H1 (cell line): Measurements from ENCODE around the gene TSHZ2. TPM values are rescaled to one million over a fixed set of nuclear protein-coding genes. Genes with fewer than 3 reads are reported as not detected.

Source experiments
- PHF8 ChIP-seq: fragments of 200-600 bp; sonication (generic); conservative IDR thresholded peaks from 2 replicates; pipeline ENCODE4 v1.7.1; 2012; ENCODE audit warnings: low read depth, mild to moderate bottlenecking, inconsistent platforms, low read length, moderate library complexity
- RFX5 ChIP-seq: IDR thresholded peaks from 2 replicates; pipeline ENCODE4 v1.6.1; 2011; ENCODE audit warnings: low read depth, low read length, improper control_type of control experiment, borderline replicate concordance
- TEAD4 ChIP-seq: IDR thresholded peaks from 2 replicates; pipeline ENCODE4 v1.6.1; 2012; ENCODE audit warnings: low read depth, low read length, inconsistent platforms, mixed read lengths
- polyA plus RNA-seq, 7 experiments: library from polyadenylated mRNA; depleted of rRNA in 3 of 7; stranded (reverse) in 5 of 7; unstranded in 2 of 7; fragments of >200 nt in 5 of 7; fragments of 200-250 nt in 2 of 7; gene quantifications; 1 replicate in 5 of 7; 2 replicates in 1 of 7; 4 replicates in 1 of 7; pipeline versions ENCODE4 v1.2.1 to v1.2.3, GENCODE V29; 2011 to 2013; ENCODE audit warnings: missing spikeins in 2 of 7, mixed read lengths in 2 of 7
- total RNA-seq: library from RNA; stranded (reverse); fragmentation: NEBNext Ultra II Directional; extraction: Animal tissue kit (Norgen Biotek cat#: 25700); gene quantifications from 2 replicates; pipeline ENCODE4 v1.2.1, GENCODE V29; 2021

The TSHZ2 gene
- total and polyA plus RNA-seq, 2 of the 8 experiments (the other 6 are each of a cell fraction or from before 2014, with no cell fraction given), result 0.14 to 0.30 TPM

GRCh38 chr20:53359425-53359824, 387.3 kb downstream of the TSHZ2 start (continued):
- TF ChIP-seq TEAD4 (no peak), PHF8 (no peak), RFX5 (no peak)
- TF ChIP-seq, all 59 proteins: peak for 0
